ENCODE data around the gene BAG2.
A peak's percentile ranks its signal among the peaks of the same experiment; 100 is the strongest.

The BAG2 gene

DNA sequence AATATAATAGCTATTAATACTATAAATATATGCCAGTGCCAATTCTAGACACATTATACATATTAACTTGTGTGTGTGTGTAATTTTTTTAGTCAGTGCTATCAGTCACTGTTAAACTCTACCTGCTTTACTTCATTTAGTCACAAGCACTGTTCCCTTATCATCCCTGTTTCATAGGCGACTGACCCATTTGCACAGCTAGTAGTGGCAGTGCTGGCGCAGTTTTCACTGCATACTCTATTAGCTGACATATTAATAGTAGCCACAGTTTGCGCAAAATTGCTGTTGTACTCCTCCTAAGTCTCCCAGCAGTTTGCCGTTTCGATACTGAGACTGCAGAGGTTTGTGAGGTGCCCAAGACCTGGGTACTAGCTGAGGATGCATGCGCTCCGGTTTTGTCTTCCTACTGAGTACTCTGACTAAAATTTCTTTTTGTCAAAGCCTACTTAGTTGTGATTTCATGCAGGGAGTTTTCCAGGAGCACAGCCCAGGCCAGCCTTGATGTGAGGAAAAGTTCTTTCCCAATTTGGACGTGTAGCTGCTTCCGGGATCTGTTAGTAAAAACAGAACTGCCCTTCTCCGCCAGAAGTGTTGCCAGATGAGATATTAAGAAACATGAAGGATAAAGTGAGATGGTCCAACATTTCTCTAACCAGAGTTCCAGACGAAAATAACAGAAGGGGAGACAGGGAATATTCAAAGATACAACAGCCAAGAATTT, 5.6 kb downstream of the BAG2 start:
- DNase-seq: no peak

GRCh38 chr6:57180596-57180995, 8.5 kb downstream of the BAG2 start:
- no peak for DNase-seq

DNA sequence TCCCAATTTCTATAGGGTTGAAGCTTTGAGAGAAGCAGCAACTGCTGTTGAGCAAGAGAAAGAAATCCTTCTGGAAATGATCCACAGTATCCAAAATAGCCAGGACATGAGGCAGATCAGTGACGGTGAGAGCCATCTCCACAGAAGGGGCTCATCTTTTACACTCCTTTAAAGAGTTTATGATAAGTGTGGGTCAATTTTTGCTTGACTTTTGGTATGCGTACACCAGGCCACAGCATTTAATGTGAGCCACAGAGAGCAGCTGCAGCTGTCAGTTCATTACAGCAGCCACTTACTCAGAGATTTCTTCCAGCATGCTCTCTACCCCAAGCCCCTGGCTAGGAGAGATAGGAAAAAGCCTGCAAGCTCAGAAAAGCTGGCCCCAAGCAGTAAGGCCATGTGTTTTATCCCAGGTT, 9.9 kb downstream of the BAG2 start:
- no peak for DNase-seq

GRCh38 chr6:57183336-57183735, 11.2 kb downstream of the BAG2 start:
- DNase-seq: no peak

DNA sequence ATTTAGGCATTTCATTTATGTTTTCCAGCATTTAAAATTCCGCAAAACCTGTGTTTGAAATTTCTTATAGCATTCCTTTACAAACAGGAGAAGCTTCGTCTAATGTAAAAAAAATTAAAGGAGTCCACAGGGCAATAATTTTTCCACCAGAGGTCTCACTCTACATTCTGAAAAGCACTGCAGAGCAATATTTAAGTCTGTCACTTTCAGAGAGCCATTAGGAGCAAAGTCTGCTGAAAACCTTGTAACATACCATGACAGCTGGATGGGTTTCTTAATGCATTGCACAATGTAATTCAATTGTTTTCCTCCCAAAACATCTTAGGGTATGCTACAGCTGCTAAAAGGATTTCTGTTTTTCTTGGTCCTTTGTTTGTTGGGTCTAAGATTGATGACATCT, 18.0 kb downstream of the BAG2 start:
- DNase-seq: peak; percentile 8

DNA sequence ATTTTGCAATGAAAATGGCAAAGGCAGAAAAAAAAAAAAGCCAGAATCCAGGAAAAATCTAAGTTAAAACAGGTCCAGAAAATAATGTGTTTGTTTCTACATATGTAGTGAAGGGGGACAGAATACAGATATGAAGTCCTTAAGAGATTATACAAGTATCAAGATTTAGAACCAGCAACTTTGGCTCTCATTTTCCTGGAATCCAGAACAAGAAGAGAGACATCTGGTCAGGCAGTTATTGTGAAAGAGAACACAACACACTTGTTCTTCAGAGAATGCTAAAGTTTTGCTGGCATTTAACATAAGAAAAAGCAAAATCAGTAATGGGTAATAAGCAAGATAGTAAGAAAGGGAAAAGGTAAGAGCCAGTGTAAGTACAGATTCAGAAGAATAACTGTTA, 21.1 kb downstream of the BAG2 start:
- DNase-seq: no peak

- no peak for DNase-seq
Measured at GRCh38 chr6:57195457-57195856, 23.3 kb downstream of the BAG2 start.

DNA sequence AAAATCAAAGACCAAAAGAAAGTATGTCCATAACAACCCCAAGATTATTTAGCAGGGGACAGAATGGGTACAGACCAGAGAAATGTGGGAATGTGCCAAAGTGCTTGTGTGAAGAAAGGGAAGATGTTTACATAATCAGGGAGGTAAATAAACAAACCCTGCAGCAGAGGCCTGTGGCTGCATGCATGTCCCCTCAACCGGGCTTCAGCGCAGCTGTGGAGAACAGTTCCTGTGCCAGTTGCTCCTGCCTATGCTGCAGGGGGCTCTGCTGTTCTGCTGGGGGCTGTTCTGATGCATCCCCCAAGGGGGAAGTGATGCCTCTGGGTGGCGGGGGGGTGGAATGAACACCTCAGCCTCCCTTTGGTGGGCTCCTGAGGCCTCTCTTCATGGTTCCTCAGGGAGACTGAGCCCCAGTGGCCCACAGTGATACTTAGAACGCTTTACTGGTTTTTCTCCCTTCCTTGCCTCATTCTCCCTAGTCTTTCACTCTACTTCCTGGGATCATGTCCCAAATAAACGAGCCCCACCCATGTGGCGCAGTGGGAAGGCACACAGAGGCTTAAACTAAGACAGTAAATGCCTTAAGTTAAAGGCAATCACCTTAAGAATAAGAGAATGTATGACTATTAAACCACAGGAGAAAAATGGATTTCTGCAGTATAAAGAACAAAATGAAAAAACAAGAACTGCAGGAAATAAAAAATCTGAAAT, 27.0 kb downstream of the BAG2 start:
- no peak for DNase-seq

DNA sequence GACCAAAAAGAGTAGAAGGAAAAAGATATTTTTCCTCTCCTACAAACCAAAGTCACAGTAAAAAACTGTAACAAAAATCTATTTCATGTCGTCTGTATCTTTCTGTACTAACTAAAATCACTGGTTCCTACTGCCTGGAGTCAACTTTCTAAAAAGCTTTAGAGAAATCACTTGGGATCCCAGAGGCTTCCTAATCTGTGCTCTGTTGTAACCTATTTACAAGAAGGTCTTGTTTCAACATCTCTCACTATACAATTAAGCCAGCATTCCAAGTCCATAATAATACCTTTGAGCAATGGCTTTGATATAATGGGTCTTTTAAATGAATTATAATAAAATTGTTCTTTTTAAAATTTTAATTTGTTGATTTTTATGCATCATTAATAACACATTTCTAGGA, 29.6 kb downstream of the BAG2 start:
- DNase-seq: no peak

DNA sequence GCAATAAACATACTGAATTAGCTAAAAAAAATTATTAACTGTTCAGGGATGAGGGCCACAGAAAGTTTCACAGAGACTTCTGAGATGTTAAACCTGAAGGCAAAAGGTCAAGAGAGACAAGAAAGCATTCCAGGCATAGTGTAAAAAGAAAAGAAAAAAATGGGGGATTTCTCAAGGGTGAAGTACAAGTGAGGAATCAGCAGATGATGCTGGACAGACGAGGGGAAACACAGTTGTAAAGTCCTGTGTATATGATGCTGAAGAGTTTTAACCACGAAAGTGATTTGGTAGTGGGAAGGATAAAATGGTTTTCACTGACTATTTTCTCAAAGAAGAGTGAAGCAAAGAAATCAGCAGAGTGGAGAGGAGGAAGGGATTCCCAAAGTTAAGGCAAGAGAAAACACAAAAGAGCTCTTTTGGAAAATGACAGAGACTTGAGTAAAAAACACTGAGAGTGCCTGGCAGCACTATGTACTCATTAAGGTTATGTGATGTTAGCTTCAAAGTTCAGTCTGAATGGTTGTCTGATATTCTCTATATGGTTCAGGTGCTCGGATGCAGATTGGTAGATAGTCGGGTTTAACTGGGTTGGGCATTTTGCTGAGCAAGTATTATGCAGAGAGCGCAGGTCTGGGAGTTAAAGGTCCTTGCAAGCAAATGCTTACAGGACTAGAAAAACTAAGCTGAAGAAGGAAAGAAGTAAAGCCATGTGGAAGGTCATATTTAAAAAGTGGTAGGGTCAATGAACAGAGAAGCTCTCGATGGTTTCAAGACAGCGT, 33.6 kb downstream of the BAG2 start:
- DNase-seq: no peak

DNA sequence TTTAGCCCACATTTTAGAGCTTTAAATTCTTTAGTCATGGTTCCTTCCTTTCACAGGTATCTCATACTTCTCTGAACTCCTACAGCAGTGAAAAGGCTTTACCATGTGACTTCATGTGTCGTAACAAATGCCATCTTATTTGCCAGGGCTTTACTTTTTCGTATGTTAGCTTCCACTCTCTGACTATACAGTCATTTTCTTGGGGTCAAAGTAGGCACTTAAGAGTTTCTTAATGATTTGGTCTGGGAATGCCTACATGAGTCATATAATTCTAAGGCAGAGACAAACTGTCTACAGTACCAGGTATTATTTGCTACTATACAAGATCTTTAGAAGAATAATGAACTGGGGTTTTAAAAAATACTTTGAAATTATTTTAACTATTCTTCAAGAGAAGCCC, 35.0 kb downstream of the BAG2 start:
- DNase-seq: no peak

DNA sequence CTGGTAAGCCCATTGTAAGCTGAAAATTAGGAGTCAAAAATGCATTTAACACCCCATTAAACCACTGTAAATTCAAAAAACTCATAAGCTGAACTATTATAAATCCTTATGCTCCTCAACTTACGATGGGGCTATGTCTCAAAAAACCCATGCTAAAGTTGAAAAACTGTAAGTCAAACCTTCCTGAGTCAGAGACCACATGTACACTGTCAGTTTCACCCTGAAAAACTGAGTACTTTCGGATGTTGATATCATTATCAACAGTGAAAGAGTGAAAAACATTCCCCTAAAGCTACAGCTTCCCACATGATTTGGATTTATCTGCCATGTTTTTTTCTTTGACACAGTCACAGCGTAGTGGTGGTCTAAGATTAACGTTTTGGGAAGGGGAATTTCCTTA, 35.7 kb downstream of the BAG2 start:
- DNase-seq: no peak

- no peak for DNase-seq
Measured at GRCh38 chr6:57209030-57209429, 36.9 kb downstream of the BAG2 start.

GRCh38 chr6:57210060-57210459, 37.9 kb downstream of the BAG2 start:
- DNase-seq: no peak

- no peak for DNase-seq
Measured at GRCh38 chr6:57215260-57215659, 43.1 kb downstream of the BAG2 start.

GRCh38 chr6:57216235-57217101, 44.3 kb downstream of the BAG2 start:
- no peak for DNase-seq

- no peak for DNase-seq
Measured at GRCh38 chr6:57217270-57217669, 45.1 kb downstream of the BAG2 start.

DNA sequence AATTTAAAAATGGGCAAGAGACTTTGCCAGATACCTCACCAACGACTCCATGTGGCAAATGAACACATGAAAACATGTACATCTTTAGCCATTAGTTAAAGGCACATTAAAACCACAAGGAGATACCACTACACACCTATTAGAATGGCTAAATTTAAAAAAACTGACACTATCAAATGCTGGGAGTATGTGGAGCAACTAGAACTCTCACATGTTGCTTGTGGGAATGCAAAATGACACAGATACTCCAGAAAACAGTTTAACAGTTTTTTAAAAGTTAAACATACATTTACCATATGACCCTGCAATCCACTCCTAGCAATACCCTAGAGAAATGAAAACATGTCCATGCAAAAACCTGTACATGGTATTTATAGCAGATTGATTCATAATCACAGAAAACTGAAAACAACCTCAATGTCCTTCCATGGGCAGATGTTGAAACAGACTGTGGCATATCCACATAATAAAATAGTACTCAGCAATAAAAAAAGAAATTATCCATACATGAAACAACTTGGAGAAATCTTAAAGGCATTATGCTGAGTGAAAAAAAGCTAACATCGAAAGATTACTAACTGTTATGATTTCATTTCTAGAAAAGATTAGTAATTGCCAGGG, 48.1 kb downstream of the BAG2 start:
- no peak for DNase-seq

- peak; percentile 37 for DNase-seq
Measured at GRCh38 chr6:57221191-57221935, 49.2 kb downstream of the BAG2 start.

GRCh38 chr6:57221936-57222742, 50.0 kb downstream of the BAG2 start, which contains the start of gene RAB23:
Gene RAB23 (minus strand): TSS chr6:57222307. CDS start chr6:57210380, 11,927 bp downstream.
- peak; percentile 43 for DNase-seq

DNA sequence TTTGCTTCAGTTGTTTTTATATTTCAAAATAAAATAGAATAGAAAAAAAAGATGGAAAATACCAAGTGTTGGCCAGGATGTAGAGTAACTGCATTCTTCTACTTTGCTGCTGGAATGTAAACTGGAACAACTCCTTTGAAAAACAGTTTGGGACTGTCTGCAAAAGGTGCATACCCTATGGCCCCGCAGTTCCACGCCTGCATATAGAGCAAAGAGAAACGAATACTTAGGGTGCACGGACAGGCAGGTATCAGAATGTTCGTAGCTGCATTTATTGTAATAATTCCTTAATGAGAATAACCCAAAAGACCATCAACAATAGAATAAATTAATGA, 50.6 kb downstream of the BAG2 start:
- DNase-seq: no peak

Measured in amniotic stem cell (primary cell).